Stromal cell of bone marrow (primary cell): Measurements from ENCODE around the gene ADGRE3.
"Not testable (repeated sequence)": the region's sequence is repeated elsewhere in the genome, so short reads cannot be mapped to it uniquely, and the experiment has no call there.

Experiments
- DNase-seq: peaks from one replicate; pipeline ENCODE4 v3.0.0-alpha.2; 2012; ENCODE audit warnings: low read depth

ADGRE3 gene

GRCh38 chr19:14669940-14670339 lies 4.7 kb downstream of the ADGRE3 start:
- DNase-seq, result no peak

DNA sequence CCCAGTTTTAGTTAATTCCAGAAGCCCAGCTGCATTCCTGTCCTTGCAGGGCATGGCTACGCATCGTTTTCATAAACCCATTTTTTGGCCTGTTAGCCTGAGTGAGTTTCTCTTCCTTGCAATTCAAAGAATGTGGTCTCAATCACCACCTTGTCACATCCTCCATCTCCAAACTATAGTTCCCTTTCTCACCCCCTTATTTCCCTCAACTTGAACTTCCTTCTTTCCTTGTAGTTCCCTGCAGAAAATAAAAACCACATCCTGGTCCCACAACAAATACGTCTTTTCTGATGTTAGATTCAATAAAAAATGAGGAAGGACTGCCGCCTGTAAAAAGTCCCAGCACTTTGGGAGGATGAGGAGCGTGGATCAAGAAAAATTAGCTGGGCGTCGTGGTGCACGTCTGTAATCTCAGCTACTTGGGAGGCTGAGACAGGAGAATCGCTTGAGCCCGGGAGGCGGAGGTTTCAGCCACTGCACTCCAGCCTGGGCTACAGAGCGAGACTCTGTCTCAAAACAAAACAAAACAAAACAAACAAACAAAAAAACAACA lies 13.2 kb downstream of the ADGRE3 start:
- DNase-seq, result no peak

- DNase-seq, result no peak
Measured at GRCh38 chr19:14659874-14660489, 14.7 kb downstream of the ADGRE3 start.

GRCh38 chr19:14655726-14656125 lies 18.9 kb downstream of the ADGRE3 start:
- DNase-seq, result no peak

- DNase-seq, result no peak
Measured at GRCh38 chr19:14654786-14655560, 19.7 kb downstream of the ADGRE3 start.

GRCh38 chr19:14650161-14650560 lies 24.5 kb downstream of the ADGRE3 start:
- DNase-seq, result no peak

- no peak for DNase-seq
Measured at GRCh38 chr19:14649020-14649419, 25.6 kb downstream of the ADGRE3 start.

DNA sequence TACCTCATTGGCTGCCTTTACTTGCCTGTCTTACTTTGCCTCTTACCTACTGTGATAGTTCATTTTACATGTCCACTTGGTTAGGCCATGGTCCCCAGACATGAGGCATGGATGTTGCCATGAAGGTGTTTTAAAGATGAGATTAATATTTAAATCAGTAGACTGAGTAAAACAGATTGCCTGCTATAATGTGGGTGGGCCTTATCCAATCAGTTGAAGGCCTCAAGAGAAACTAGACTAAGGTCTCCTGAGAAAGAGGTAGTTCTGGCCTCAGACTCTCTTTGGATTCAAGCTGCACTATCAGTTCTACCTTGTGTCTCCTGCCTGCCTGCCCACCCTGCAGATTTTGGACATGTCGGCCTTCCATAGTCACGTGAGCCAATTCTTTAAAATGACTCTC lies 26.1 kb downstream of the ADGRE3 start:
- no peak for DNase-seq

DNA sequence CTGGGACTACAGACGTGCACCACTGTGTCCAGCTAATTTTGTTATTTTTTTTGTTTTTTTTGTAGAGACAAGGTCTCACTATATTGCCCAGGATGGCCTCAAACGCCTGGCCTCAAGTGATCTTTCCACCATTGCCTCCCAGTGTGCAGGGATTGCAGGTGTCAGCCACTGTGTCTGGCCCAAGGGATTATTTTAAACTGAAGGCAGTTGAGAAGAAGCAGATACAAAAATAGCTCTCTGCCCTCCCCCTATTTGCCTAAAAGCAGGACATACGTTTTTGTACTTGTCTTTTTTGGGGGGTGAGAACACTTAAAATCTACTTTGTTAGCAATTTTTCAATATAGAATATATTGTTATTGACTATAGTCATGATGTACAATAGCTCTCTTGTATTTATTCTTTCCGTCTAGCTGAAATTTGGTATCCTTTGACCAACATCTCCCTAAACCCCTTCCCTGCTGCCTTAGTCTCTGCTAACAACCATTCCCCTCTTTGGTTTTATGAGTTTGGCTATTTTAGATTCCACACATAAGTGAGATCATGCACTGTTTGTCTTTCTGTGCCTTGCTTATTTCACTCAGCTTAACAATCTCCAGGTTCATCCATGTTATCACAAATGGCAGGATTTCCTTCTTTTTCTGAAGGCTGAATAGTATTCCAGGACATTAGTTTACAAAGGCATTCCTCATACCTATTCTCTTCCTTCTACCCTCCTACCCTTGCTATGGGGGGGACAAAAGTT lies 34.9 kb downstream of the ADGRE3 start:
- DNase-seq, result no peak

- no peak for DNase-seq
Measured at GRCh38 chr19:14632286-14632685, 42.4 kb downstream of the ADGRE3 start.

DNA sequence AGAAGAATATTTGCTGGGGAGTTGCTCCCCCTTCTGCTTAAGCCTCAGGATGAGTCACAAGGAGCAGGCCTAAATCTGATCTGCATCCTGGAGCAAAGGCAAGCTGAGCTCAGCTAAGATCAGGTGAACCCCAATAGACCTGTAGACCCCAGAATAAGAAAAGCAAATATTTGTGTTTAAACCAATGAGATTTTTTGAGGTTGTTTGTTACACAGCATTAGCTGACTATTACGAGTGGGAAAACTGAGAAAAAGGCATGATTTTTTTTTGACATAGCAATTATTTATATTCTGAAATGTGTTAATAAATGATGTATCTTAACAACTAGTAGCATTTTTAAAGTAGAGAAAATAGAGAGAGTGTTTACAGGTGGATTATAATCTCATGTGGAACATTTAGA lies 45.1 kb downstream of the ADGRE3 start:
- DNase-seq, result no peak

- DNase-seq, result not testable (repeated sequence)
Measured at GRCh38 chr19:14624491-14624890, 50.2 kb downstream of the ADGRE3 start.

DNA sequence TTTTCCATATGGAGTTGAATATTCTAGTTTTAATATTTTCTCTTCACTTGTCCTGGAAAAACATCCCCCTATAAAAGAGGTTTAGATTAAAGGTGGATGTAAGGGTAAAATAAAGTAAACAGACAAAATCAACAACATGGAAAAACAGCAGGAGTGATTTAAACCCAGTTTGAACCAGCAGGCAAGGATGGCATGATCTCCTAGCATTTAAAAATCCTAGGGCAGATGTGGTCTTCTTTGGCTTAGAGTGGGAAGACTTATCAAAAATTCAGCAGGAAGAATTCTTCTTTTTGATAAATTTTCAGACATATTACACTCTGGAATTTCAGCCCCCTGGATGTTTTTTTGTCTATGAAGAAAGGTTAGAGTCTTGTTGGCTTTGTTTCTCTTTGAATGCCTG lies 55.2 kb downstream of the ADGRE3 start:
- no peak for DNase-seq

DNA sequence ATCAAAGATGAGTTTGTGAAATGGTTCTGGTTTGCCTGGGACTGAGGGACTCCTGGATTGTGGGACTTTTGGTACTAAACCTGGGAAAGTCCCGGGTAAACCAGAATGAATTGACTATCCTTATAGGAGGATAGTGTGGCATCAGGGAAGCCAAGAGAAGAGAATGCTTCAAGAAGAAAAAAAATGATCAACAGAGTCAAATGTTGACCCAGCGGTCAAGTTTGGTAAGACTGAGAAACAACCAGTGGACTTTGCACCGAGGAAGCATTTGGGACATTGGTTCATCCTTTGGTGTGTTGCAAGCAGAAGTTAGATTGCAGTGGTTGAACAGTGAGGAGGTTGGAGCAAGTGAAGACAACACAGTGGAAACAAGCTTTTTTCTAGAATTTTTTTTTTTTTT lies 58.2 kb downstream of the ADGRE3 start:
- DNase-seq, result no peak

GRCh38 chr19:14615623-14616022 lies 59.0 kb downstream of the ADGRE3 start:
- DNase-seq, result no peak

DNA sequence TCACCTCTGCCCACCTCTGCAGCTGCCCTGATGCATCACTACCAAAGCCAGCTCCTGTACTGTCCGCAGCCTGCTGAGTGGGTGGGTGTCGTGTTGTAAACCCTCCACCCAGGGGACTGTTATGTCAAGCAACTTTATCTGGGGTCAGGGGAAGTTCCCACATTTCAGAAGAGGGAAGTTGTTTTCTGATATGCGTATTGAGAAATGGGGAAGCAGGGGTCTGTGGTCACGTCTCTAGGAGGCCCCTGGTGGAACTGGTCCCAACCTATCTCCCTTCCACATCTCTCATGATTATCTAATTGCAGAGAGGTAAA lies 60.6 kb downstream of the ADGRE3 start:
- no peak for DNase-seq

GRCh38 chr19:14613399-14614098 lies 61.1 kb downstream of the ADGRE3 start:
- DNase-seq, result not testable (repeated sequence)

DNA sequence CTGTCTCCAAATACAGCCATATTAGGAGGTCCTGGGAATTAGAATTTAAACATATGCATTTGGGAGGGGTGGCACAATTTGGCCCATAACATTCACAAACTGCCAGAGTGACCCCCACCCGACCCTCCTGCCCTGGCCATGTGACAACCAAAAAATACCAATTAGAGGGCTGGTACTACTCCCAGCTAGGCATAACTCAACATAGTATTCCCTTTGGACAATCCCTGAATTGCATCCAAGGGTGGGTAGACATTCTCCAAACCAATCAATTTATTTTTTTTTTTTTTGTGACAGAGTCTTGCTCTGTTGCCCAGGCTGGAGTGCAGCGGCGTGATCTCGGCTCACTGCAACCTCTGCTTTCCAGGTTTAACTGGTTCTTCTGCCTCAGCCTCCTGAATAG lies 62.0 kb downstream of the ADGRE3 start:
- no peak for DNase-seq

DNA sequence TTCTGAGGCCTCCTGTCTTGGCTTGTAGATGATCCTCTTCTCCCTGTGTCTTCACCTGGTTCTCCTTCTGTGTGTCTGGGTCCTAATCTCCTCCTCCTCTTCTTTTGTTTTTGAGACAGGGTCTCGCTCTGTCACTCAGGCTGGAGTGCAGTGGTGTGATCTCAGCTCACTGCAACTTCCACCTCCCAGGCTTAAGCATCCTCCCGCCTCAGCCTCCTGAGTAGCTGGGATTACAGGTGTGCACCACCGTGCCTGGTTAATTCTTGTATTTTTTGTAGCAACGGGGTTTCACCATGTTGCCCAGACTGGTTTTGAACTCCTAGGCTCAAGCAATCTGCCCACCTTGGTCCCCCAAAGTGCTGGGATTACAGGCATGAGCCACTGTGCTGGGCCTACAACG lies 62.4 kb downstream of the ADGRE3 start:
- DNase-seq, result not testable (repeated sequence)

GRCh38 chr19:14611051-14611450 lies 63.6 kb downstream of the ADGRE3 start:
- no peak for DNase-seq

- no peak for DNase-seq
Measured at GRCh38 chr19:14606627-14607026, 68.0 kb downstream of the ADGRE3 start.

DNA sequence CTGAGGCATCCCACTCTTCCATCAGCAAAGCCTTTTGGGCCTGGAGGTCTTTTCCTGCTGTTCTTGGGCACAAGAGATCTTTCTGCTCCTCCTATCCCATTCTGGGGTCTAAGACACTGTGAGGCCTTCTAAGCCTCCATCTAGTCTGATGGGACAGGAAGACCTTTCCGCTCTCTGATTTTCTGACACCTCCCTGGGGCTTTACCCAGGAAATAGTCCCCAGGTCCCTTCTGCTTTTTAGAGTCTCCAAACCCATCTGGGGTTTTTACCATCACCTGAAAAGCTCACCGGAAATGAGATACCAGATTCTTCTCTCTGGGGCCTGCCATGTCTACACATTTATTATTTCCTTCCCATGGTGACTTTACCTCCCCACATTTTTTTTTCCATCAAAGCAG lies 70.7 kb downstream of the ADGRE3 start:
- no peak for DNase-seq
